COR-L47 (cell line): ENCODE data around the gene MSRB1.
"Not testable (repeated sequence)": the region's sequence is repeated elsewhere in the genome, so short reads cannot be mapped to it uniquely, and the experiment has no call there.

ENCODE experiments used
- DNase-seq: peaks from one replicate; lab custom pipeline; 2025; lab: John Stamatoyannopoulos, UW

The MSRB1 gene

GRCh38 chr16:1978476-1979120 lies 35.6 kb upstream of the MSRB1 start:
- DNase-seq: no peak

GRCh38 chr16:1977875-1978268 lies 34.9 kb upstream of the MSRB1 start:
- DNase-seq: no peak

GRCh38 chr16:1976951-1977874 lies 34.2 kb upstream of the MSRB1 start:
- DNase-seq: no peak

GRCh38 chr16:1976216-1976520 lies 33.2 kb upstream of the MSRB1 start:
- no peak for DNase-seq

- DNase-seq: no peak
Observed at GRCh38 chr16:1975432-1976215, 32.6 kb upstream of the MSRB1 start.

- no peak for DNase-seq
Observed at GRCh38 chr16:1974157-1975070, 31.4 kb upstream of the MSRB1 start.

GRCh38 chr16:1973461-1974156 lies 30.6 kb upstream of the MSRB1 start:
- no peak for DNase-seq

GRCh38 chr16:1972490-1972877 lies 29.5 kb upstream of the MSRB1 start:
- DNase-seq: no peak

- peak; percentile 89 for DNase-seq
Observed at GRCh38 chr16:1971796-1972489, 28.9 kb upstream of the MSRB1 start, which contains the start of gene TBL3. TSS of gene TBL3 (plus strand) at chr16:1972053. CDS start at chr16:1972165, 112 bp downstream.

- DNase-seq: no peak
Observed at GRCh38 chr16:1968146-1968953, 25.4 kb upstream of the MSRB1 start.

- DNase-seq: no peak
Observed at GRCh38 chr16:1966460-1966859, 23.5 kb upstream of the MSRB1 start, which contains the start of gene RNF151. TSS of gene RNF151 (plus strand) at chr16:1966856. CDS start at chr16:1966882, 26 bp downstream.

GRCh38 chr16:1965396-1966001 lies 22.5 kb upstream of the MSRB1 start:
- no peak for DNase-seq

- DNase-seq: peak; percentile 99
Observed at GRCh38 chr16:1964506-1965395, 21.8 kb upstream of the MSRB1 start, which contains the start of gene RPS2. TSS of gene RPS2 (minus strand) at chr16:1964826. CDS start at chr16:1964625, 201 bp downstream.

- no peak for DNase-seq
Observed at GRCh38 chr16:1963806-1964505, 21.0 kb upstream of the MSRB1 start.

GRCh38 chr16:1962161-1963153 lies 19.5 kb upstream of the MSRB1 start:
- DNase-seq: not testable (repeated sequence)

GRCh38 chr16:1961651-1962067 lies 18.7 kb upstream of the MSRB1 start:
- no peak for DNase-seq
